IMR-90 (cell line): ENCODE measurements around the gene SENP6. TPM values are rescaled to one million over a fixed set of nuclear protein-coding genes. Genes with fewer than 3 reads are reported as not detected.

Experiments used
- ATAC-seq: fragments of 200-7000 bp; cut with Tn5 transposase; 2 replicates; pipeline ENCODE4 v1.9.1; 2020; ENCODE audit warnings: low read depth, mild to moderate bottlenecking, moderate library complexity
- BruUV-seq: library from RNA; stranded (reverse); fragments of 400-500 nt; replicated peaks from 2 replicates; lab custom pipeline; 2021; lab: Mats Ljungman, UMichigan
- CTCF ChIA-PET: fragments of 300-600 bp; formaldehyde crosslinking; extraction: SDS; loops from one replicate; lab custom pipeline; 2021; ENCODE audit warnings: antibody characterized with exemption; lab: Yijun Ruan, JAX
- POLR2A ChIA-PET: fragments of 300-600 bp; sonication (Branson Sonifier 250); formaldehyde crosslinking; loops from one replicate; lab custom pipeline; 2022; ENCODE audit warnings: antibody characterized with exemption; ENCODE audit not compliant: unreplicated experiment; lab: Charles Lee
- DNase-seq: peaks from one replicate; pipeline ENCODE4 v3.0.0; 2013
- H2AFZ ChIP-seq: replicated peaks from 2 replicates; pipeline ENCODE3; 2013; ENCODE audit warnings: low read length, mild to moderate bottlenecking; ENCODE audit not compliant: poor library complexity
- H2AK5ac ChIP-seq: 2 replicates; pipeline ENCODE4 v1.6.1; 2013; ENCODE audit warnings: low read depth, low read length, inconsistent platforms
- H2AK9ac ChIP-seq: replicated peaks from 2 replicates; pipeline ENCODE3; 2013; ENCODE audit warnings: mild to moderate bottlenecking, low read depth, low read length, moderate library complexity; ENCODE audit not compliant: poor library complexity
- H2BK120ac ChIP-seq: 2 replicates; pipeline ENCODE4 v1.6.1; 2013; ENCODE audit warnings: low read depth, low read length, inconsistent platforms
- H2BK15ac ChIP-seq: 3 replicates; pipeline ENCODE4 v1.6.1; 2013; ENCODE audit warnings: low read depth, low read length, inconsistent platforms
- H2BK20ac ChIP-seq: 2 replicates; pipeline ENCODE4 v1.6.1; 2013; ENCODE audit warnings: low read depth, mild to moderate bottlenecking, inconsistent platforms, low read length, moderate library complexity
- H2BK5ac ChIP-seq: 2 replicates; pipeline ENCODE4 v1.6.1; 2013; ENCODE audit warnings: mild to moderate bottlenecking, low read depth, low read length, inconsistent platforms; ENCODE audit not compliant: poor library complexity, severe bottlenecking
- H3K14ac ChIP-seq: replicated peaks from 2 replicates; pipeline ENCODE4 v1.6.1; 2013; ENCODE audit warnings: low read depth, low read length, inconsistent platforms
- H3K18ac ChIP-seq: 2 replicates; pipeline ENCODE4 v1.6.1; 2013; ENCODE audit warnings: low read depth, low read length, control low read depth
- H3K23ac ChIP-seq: 2 replicates; pipeline ENCODE4 v1.6.1; 2013; ENCODE audit warnings: low read depth, low read length, inconsistent platforms
- H3K27ac ChIP-seq: 2 replicates; pipeline ENCODE4 v1.5.1; 2013; ENCODE audit warnings: mild to moderate bottlenecking, control low read depth, low read length; ENCODE audit not compliant: insufficient read depth
- H3K27me3 ChIP-seq: 2 replicates; pipeline ENCODE4 v1.6.1; 2013; ENCODE audit warnings: low read length; ENCODE audit not compliant: control insufficient read depth, insufficient read depth
- H3K36me3 ChIP-seq: 2 replicates; pipeline ENCODE4 v1.6.1; 2013; ENCODE audit warnings: low read length, mixed read lengths; ENCODE audit not compliant: control insufficient read depth, insufficient read depth
- H3K4ac ChIP-seq: 2 replicates; pipeline ENCODE4 v1.6.1; 2013; ENCODE audit warnings: low read depth, low read length, inconsistent platforms
- H3K4me1 ChIP-seq: 2 replicates; pipeline ENCODE4 v1.6.1; 2013; ENCODE audit warnings: low read length, mixed read lengths; ENCODE audit not compliant: control insufficient read depth, insufficient read depth
- H3K4me2 ChIP-seq: 2 replicates; pipeline ENCODE4 v1.6.1; 2013; ENCODE audit warnings: low read depth, mild to moderate bottlenecking, control low read depth, low read length, moderate library complexity
- H3K4me3 ChIP-seq: 2 replicates; pipeline ENCODE4 v1.5.1; 2013; ENCODE audit warnings: low read depth, mild to moderate bottlenecking, control low read depth, low read length, moderate library complexity; ENCODE audit not compliant: insufficient read depth
- H3K56ac ChIP-seq: 2 replicates; pipeline ENCODE4 v1.6.1; 2013; ENCODE audit warnings: low read length, inconsistent platforms; ENCODE audit not compliant: insufficient read depth; ENCODE audit errors: extremely low read depth
- H3K79me1 ChIP-seq, 2 experiments: 2 replicates each; pipeline ENCODE4 v1.6.1; 2013; ENCODE audit warnings: low read length in 2 of 2, inconsistent platforms in 1 of 2, low read depth in 1 of 2
- H3K9ac ChIP-seq: 2 replicates; pipeline ENCODE4 v1.6.1; 2013; ENCODE audit warnings: low read depth, low read length, control low read depth
- H3K9me1 ChIP-seq: 2 replicates; pipeline ENCODE4 v1.6.1; 2013; ENCODE audit warnings: low read length, inconsistent platforms; ENCODE audit not compliant: insufficient read depth
- H3K9me3 ChIP-seq: 2 replicates; pipeline ENCODE4 v1.6.1; 2013; ENCODE audit warnings: low read length; ENCODE audit not compliant: control insufficient read depth, insufficient read depth
- H4K20me1 ChIP-seq: 2 replicates; pipeline ENCODE4 v1.6.1; 2013; ENCODE audit warnings: low read length, inconsistent platforms; ENCODE audit not compliant: insufficient read depth
- H4K5ac ChIP-seq: 2 replicates; pipeline ENCODE4 v1.6.1; 2013; ENCODE audit warnings: mild to moderate bottlenecking, low read depth, low read length, control low read depth
- H4K8ac ChIP-seq, 2 experiments: 2 replicates each; pipeline ENCODE4 v1.6.1; 2013; ENCODE audit warnings: low read depth in 2 of 2, low read length in 2 of 2, control low read depth in 1 of 2, inconsistent platforms in 1 of 2
- H4K91ac ChIP-seq: 2 replicates; pipeline ENCODE4 v1.6.1; 2013; ENCODE audit warnings: low read depth, low read length, inconsistent platforms; ENCODE audit not compliant: insufficient read depth
- BHLHE40 ChIP-seq: fragments of 150-350 bp; IDR thresholded peaks from 2 replicates; pipeline ENCODE4 v1.6.1; 2016; ENCODE audit warnings: mild to moderate bottlenecking, low read depth, low read length
- CEBPB ChIP-seq: IDR thresholded peaks from 2 replicates; pipeline ENCODE4 v1.6.1; 2012; ENCODE audit warnings: low read depth, low read length, improper control_type of control experiment
- CHD1 ChIP-seq: IDR thresholded peaks from 2 replicates; pipeline ENCODE4 v1.6.1; 2012; ENCODE audit warnings: low read depth, low read length, improper control_type of control experiment
- CTCF ChIP-seq: conservative IDR thresholded peaks from 2 replicates; pipeline ENCODE4 v1.5.1; 2012; ENCODE audit warnings: mild to moderate bottlenecking, low read depth, low read length, improper control_type of control experiment
- ELK1 ChIP-seq: fragments of 150-350 bp; IDR thresholded peaks from 2 replicates; pipeline ENCODE4 v1.6.1; 2016; ENCODE audit warnings: low read depth, mild to moderate bottlenecking, low read length, moderate library complexity, borderline replicate concordance
- FOS ChIP-seq: fragments of 150-350 bp; IDR thresholded peaks from 2 replicates; pipeline ENCODE4 v1.6.1; 2016; ENCODE audit warnings: low read depth, low read length
- MAFK ChIP-seq: IDR thresholded peaks from 2 replicates; pipeline ENCODE4 v1.6.1; 2012; ENCODE audit warnings: low read depth, low read length, improper control_type of control experiment
- MAZ ChIP-seq: IDR thresholded peaks from 2 replicates; pipeline ENCODE4 v1.6.1; 2012; ENCODE audit warnings: low read depth, mild to moderate bottlenecking, low read length, improper control_type of control experiment, moderate library complexity, borderline replicate concordance
- MXI1 ChIP-seq: IDR thresholded peaks from 2 replicates; pipeline ENCODE4 v1.6.1; 2012; ENCODE audit warnings: low read depth, mild to moderate bottlenecking, low read length, moderate library complexity, borderline replicate concordance
- NFE2L2 ChIP-seq: fragments of 150-350 bp; IDR thresholded peaks from 2 replicates; pipeline ENCODE4 v1.6.1; 2016; ENCODE audit warnings: low read depth, mild to moderate bottlenecking, low read length
- POLR2A ChIP-seq: IDR thresholded peaks from 2 replicates; pipeline ENCODE4 v1.6.1; 2012; ENCODE audit warnings: mild to moderate bottlenecking, low read depth, low read length
- RAD21 ChIP-seq: IDR thresholded peaks from 2 replicates; pipeline ENCODE4 v1.6.1; 2012; ENCODE audit warnings: low read length, improper control_type of control experiment
- RCOR1 ChIP-seq: IDR thresholded peaks from 2 replicates; pipeline ENCODE4 v1.6.1; 2012; ENCODE audit warnings: mild to moderate bottlenecking, low read length, improper control_type of control experiment; ENCODE audit not compliant: insufficient replicate concordance
- RFX5 ChIP-seq: IDR thresholded peaks from 2 replicates; pipeline ENCODE4 v1.8.0; 2012; ENCODE audit warnings: low read depth, mild to moderate bottlenecking, low read length, moderate library complexity
- SMC3 ChIP-seq: fragments of 150-350 bp; IDR thresholded peaks from 2 replicates; pipeline ENCODE4 v1.6.1; 2016; ENCODE audit warnings: low read depth, mild to moderate bottlenecking, antibody characterized with exemption, low read length, moderate library complexity
- USF2 ChIP-seq: fragments of 150-350 bp; IDR thresholded peaks from 2 replicates; pipeline ENCODE4 v1.6.1; 2017; ENCODE audit warnings: mild to moderate bottlenecking, antibody characterized with exemption, low read length, low read depth
- WGBS, 2 experiments: methylation state at CpG; one replicate each; pipeline versions ENCODE4 v1.1.5 to v1.1.7; 2013; ENCODE audit warnings: missing lambda C conversion rate in 2 of 2; ENCODE audit not compliant: insufficient read length in 1 of 2; ENCODE audit errors: extremely low coverage in 2 of 2; 5-methylcytosine and 5-hydroxymethylcytosine counted together
- dilution Hi-C: fragments of 300-500 bp; cut with HindIII; formaldehyde crosslinking; loops from one replicate; pipeline ENCODE4 v1.14.3; 2018; ENCODE audit warnings: low sequenced_read_pairs; ENCODE audit not compliant: unreplicated experiment
- in situ Hi-C: fragments of 300-500 bp; cut with MboI; formaldehyde crosslinking; loops from 3 replicates; pipeline ENCODE4 v1.14.3; 2019; ENCODE audit warnings: low sequenced_read_pairs, inconsistent platforms, mixed read lengths
- intact Hi-C: fragments of 100-400 bp; cut with micrococcal nuclease; formaldehyde crosslinking; loops from 2 replicates; pipeline ENCODE4 v1.10.0; 2022
- polyA plus RNA-seq, 3 experiments: library from polyadenylated mRNA; depleted of rRNA; stranded (reverse); fragments of >200 nt; gene quantifications; 2 replicates each; pipeline ENCODE4 v1.2.3, GENCODE V29; 2012; ENCODE audit warnings: low replicate concordance in 1 of 3
- total RNA-seq: library from RNA; depleted of rRNA; stranded (reverse); fragments of >200 nt; gene quantifications from 2 replicates; pipeline ENCODE4 v1.2.3, GENCODE V29; 2012

Gene SENP6
- total and polyA plus RNA-seq, 2 of the 4 experiments (the other 2 are of a cell fraction), result 23.1 to 25.8 TPM

- H3K56ac ChIP-seq, result no peak overlapping the region
- H3K4ac ChIP-seq, result no peak overlapping the region
- no peak overlapping the region for H3K18ac ChIP-seq
- H2BK5ac ChIP-seq, result no peak overlapping the region
- no peak overlapping the region for H2BK120ac ChIP-seq
- H3K9me3 ChIP-seq, result no peaks in the 10 kb centered on the region
- no peak for TF ChIP-seq POLR2A
- no peak for TF ChIP-seq FOS
- no peak for TF ChIP-seq MAZ
- TF ChIP-seq BHLHE40, result no peak
- no peak for TF ChIP-seq MXI1
- TF ChIP-seq ELK1, result no peak
- no peak for TF ChIP-seq NFE2L2
- TF ChIP-seq RCOR1, result no peak
- no peak for TF ChIP-seq MAFK
- TF ChIP-seq CEBPB, result no peak
- no peak for TF ChIP-seq CTCF
- no peak for TF ChIP-seq SMC3
- TF ChIP-seq RAD21, result no peak
- TF ChIP-seq USF2, result no peak
- TF ChIP-seq RFX5, result no peak
- TF ChIP-seq CHD1, result no peak
- BruUV-seq, result no TSS peak
- H3K27ac ChIP-seq, result no peak overlapping the region
- no peak overlapping the region for H2AFZ ChIP-seq
- no peak overlapping the region for H3K14ac ChIP-seq
- no peak overlapping the region for H2BK15ac ChIP-seq
- intact Hi-C loops (no loop called here), in situ Hi-C loops (no loop called here), dilution Hi-C loops (no loop called here)
- no peak overlapping the region for H2BK20ac ChIP-seq
- H3K36me3 ChIP-seq, result no peaks in the 10 kb centered on the region
- no peaks in the 10 kb centered on the region for H3K79me1 ChIP-seq
- H4K91ac ChIP-seq, result no peak overlapping the region
- H3K4me3 ChIP-seq, result no peak overlapping the region
- ChIA-PET POLR2A (no interaction called here), CTCF (no interaction called here)
- H2AK9ac ChIP-seq, result no peak overlapping the region
- no CpG with 5 or more reads among the region's 2 CpGs for WGBS, 2 experiments
- H3K9ac ChIP-seq, result no peak overlapping the region
- ATAC-seq (no peak), DNase-seq (no peak)
- H2AK5ac ChIP-seq, result no peak overlapping the region
- no peaks in the 10 kb centered on the region for H3K9me1 ChIP-seq
- H3K23ac ChIP-seq, result no peak overlapping the region
- H4K20me1 ChIP-seq, result no peaks in the 10 kb centered on the region
- no peak overlapping the region for H4K8ac ChIP-seq
- no peak overlapping the region for H4K5ac ChIP-seq
- H3K4me2 ChIP-seq, result no peak overlapping the region
- no peaks in the 10 kb centered on the region for H3K27me3 ChIP-seq
- no peaks in the 10 kb centered on the region for H3K4me1 ChIP-seq
Measured at GRCh38 chr6:75590370-75590769, 11.3 kb upstream of the SENP6 start.
